ENCODE measurements around the gene SNCAIP.

- TF ChIP-seq CTCF (IDR thresholded peaks at IDR 0.05) (no peak), POLR2A (IDR thresholded peaks at IDR 0.05) (no peak)
Measured at GRCh38 chr5:122341087-122341486, 29.1 kb downstream of the SNCAIP start.
